HFFc6 (cell line): ENCODE measurements around the gene SESN1. TPM values are rescaled to one million over a fixed set of nuclear protein-coding genes. Genes with fewer than 3 reads are reported as not detected.

Experiments used
- DNase-seq: peaks from one replicate; pipeline ENCODE4 v3.0.0-alpha.2; 2018
- H3K27ac Mint-ChIP-seq: 2 replicates; pipeline ENCODE4 v1.8.0; 2020; ENCODE audit warnings: mild to moderate bottlenecking, mixed read lengths
- H3K27me3 Mint-ChIP-seq: 2 replicates; pipeline ENCODE4 v1.8.0; 2021; ENCODE audit warnings: mild to moderate bottlenecking, moderate library complexity, mixed read lengths; ENCODE audit not compliant: insufficient read depth
- H3K36me3 Mint-ChIP-seq: 2 replicates; pipeline ENCODE4 v1.8.0; 2021; ENCODE audit warnings: low read depth, mixed read lengths
- H3K4me1 Mint-ChIP-seq: 2 replicates; pipeline ENCODE4 v1.8.0; 2020; ENCODE audit warnings: low read depth, mixed read lengths
- H3K4me3 Mint-ChIP-seq: 2 replicates; pipeline ENCODE4 v1.8.0; 2020; ENCODE audit warnings: mild to moderate bottlenecking, moderate library complexity, mixed read lengths
- H3K9me3 Mint-ChIP-seq: 2 replicates; pipeline ENCODE4 v1.8.0; 2020; ENCODE audit warnings: mild to moderate bottlenecking, mixed read lengths
- total RNA-seq, 6 experiments: library from RNA; stranded (reverse); fragmentation: NEBNext Ultra II Directional; extraction: Animal tissue kit (Norgen Biotek cat#: 25700); gene quantifications; 2 replicates in 1 of 6; 3 replicates in 5 of 6; pipeline ENCODE4 v1.2.3, GENCODE V29; 2021
- TF ChIP-seq, protein P1 (sequence below): fragments of 200-600 bp; sonication (generic); IDR thresholded peaks from 2 replicates; pipeline ENCODE4 v1.5.0; 2021; ENCODE audit warnings: antibody characterized with exemption, mild to moderate bottlenecking

The SESN1 gene
- total RNA-seq, 6 experiments from 2014 or later = 12.1 to 16.9 (median 13.7) TPM

DNA sequence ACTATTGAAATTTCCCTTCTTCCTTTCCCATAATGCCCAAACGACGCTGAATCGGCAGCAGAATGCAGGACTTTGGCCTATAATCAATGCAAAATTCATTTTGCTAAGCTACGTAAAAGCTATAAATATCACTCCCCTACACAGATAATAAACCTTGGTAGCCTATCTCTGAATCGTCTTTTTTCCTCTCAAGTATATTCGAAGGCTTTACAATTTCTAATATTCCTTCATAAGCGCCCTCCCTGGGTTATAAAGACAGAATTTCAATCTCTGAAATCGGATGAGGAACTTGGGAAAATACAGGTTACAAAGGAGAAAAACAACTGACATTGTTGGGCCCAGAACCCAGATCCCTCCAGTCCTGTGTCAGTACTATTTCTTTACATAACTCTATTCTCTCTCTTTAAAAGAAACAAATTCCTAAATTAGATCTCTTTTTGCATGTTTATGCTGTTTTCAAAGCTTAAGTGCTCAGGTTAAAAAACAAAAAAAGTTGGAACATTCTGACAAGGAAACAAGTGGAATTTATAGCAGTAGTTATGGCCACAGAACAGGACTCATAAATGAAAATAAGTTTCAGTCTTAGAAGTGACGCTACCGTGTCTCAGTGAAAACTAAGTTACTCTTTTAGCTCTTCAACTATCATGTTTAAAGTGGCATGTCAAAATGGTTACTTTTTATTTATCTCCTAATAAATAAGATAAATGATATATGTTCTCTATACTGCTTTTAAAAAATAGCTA is 84.5 kb downstream of the SESN1 start:
- H3K9me3 Mint-ChIP-seq = no peaks in the 10 kb centered on the region
- peak overlapping the region; percentile 94 for H3K4me3 Mint-ChIP-seq
- no peaks in the 10 kb centered on the region for H3K27me3 Mint-ChIP-seq
- H3K36me3 Mint-ChIP-seq = no peaks in the 10 kb centered on the region
- DNase-seq = no peak
- H3K27ac Mint-ChIP-seq = peak overlapping the region; percentile 81
- TF ChIP-seq, protein P1, sequence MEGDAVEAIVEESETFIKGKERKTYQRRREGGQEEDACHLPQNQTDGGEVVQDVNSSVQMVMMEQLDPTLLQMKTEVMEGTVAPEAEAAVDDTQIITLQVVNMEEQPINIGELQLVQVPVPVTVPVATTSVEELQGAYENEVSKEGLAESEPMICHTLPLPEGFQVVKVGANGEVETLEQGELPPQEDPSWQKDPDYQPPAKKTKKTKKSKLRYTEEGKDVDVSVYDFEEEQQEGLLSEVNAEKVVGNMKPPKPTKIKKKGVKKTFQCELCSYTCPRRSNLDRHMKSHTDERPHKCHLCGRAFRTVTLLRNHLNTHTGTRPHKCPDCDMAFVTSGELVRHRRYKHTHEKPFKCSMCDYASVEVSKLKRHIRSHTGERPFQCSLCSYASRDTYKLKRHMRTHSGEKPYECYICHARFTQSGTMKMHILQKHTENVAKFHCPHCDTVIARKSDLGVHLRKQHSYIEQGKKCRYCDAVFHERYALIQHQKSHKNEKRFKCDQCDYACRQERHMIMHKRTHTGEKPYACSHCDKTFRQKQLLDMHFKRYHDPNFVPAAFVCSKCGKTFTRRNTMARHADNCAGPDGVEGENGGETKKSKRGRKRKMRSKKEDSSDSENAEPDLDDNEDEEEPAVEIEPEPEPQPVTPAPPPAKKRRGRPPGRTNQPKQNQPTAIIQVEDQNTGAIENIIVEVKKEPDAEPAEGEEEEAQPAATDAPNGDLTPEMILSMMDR = no peak
- peaks cover 32% of the 10 kb centered on the region for H3K4me1 Mint-ChIP-seq

DNA sequence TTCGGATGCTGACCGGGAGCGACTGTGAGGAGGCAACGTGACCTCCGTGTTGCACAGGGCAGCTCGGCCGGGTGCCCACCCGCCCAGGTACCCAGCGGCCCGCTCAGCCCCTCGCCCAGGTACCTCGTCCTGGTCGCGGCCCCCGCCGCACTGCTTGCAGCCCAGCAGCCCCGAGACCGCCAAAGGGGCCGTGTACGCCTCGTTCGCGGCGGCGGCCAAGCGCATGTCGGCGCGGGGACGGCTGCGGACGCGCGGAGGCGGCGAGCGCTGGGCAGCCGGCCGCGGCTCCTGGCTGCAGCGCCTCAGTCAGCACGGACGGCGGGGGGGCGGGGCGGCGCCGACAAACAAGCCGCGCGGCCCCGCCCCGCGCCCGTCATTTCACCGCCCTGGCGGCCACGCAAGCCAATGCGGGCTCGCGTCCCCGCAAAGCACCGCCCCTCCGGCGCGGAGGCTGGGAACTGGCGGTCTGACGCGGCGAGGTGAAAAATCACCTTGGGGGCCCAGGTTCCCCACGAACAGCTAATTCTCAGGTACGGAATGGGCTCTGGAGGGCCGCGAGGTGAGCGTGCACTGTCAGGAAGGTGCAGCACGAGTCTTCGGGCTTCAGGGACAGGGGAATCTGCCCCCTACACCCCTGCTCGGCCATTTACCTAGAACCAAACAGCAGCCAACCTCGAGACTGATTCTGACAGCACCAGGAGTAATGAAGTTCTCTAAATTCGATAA is 85.2 kb downstream of the SESN1 start:
- DNase-seq = peak; percentile 74
- TF ChIP-seq, protein P1 = peak; percentile 62
- H3K4me1 Mint-ChIP-seq = peaks cover 32% of the 10 kb centered on the region
- H3K27me3 Mint-ChIP-seq = no peaks in the 10 kb centered on the region
- H3K27ac Mint-ChIP-seq = peak overlapping the region; percentile 84
- H3K36me3 Mint-ChIP-seq = no peaks in the 10 kb centered on the region
- no peaks in the 10 kb centered on the region for H3K9me3 Mint-ChIP-seq
- H3K4me3 Mint-ChIP-seq = peak overlapping the region; percentile 95

DNA sequence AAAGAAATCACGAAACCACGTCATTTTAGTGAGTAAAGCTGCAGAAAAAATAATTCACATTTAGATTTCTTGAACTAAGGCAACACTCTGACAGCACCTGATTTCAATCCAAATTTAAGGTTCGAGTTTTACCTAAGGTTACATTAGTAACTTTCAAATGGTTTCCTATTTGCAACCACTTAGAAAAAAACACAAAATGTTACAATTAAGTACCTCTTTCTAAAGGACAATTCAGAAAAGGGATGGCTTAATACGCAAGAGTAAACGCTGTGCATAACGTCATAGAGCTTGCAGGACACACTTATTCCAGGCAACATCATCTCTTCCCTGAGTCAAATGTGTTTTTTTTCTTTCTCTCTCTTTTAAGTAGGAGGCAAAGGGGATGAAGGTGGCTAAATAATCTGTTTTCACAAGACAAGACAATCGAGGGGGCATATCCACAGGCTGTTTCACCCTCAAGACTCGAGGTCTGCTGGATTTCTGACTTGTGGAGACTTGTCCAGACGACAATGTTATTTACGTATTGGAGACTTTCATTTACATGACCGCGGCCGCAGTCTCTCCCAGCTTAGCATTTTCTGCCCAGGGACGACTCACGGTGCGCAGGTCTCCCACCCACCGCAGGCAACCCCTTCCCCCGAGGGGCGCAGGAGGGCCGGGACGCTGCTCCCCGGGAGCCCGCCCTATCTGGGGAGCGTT is 86.0 kb downstream of the SESN1 start:
- H3K27me3 Mint-ChIP-seq = no peaks in the 10 kb centered on the region
- TF ChIP-seq, protein P1 = no peak
- DNase-seq = peak; percentile 9
- H3K4me3 Mint-ChIP-seq = peak overlapping the region; percentile 95
- peak overlapping the region; percentile 84 for H3K27ac Mint-ChIP-seq
- peaks cover 32% of the 10 kb centered on the region for H3K4me1 Mint-ChIP-seq
- H3K36me3 Mint-ChIP-seq = no peaks in the 10 kb centered on the region
- no peaks in the 10 kb centered on the region for H3K9me3 Mint-ChIP-seq

DNA sequence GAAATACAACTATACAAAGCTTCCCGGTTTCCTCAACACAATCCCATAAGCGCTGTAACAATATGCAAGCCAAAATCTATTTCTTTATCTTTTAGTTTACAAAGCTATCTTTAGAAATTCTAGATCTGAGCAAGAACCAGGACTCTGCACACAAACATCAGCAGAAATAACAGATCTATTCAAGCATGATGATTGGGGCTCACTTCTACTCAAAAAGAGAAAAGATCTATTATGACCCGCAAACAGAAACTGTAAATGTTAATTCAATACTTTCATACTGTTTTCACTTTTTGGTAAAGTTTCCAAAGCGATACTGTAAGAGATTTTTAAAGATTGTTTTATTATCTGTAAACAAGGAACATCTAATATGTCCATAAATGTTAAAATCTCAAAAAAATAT is 86.6 kb downstream of the SESN1 start:
- H3K4me1 Mint-ChIP-seq = peaks cover 32% of the 10 kb centered on the region
- H3K27ac Mint-ChIP-seq = no peak overlapping the region
- no peaks in the 10 kb centered on the region for H3K27me3 Mint-ChIP-seq
- TF ChIP-seq, protein P1 = no peak
- peak overlapping the region; percentile 95 for H3K4me3 Mint-ChIP-seq
- no peaks in the 10 kb centered on the region for H3K36me3 Mint-ChIP-seq
- DNase-seq = no peak
- no peaks in the 10 kb centered on the region for H3K9me3 Mint-ChIP-seq

DNA sequence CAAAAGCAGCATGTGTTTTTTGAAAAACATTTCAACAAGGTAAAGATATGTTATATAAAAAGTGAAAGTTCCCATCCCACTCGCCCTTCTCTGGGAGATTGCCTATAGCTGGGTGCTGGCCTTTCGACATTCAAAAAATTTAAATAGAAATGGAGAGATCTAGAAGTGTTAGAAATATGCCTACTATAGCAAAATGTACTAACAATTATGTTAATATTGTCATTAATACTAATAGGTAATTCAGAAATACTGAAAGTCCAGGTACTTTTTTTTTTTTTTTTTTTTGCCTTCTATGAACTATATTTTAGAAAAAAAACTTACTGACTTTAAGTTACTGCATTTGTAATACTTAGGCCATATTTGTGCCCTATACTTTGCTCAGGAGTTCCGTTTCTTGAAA is 87.1 kb downstream of the SESN1 start:
- no peaks in the 10 kb centered on the region for H3K9me3 Mint-ChIP-seq
- no peak overlapping the region for H3K27ac Mint-ChIP-seq
- no peaks in the 10 kb centered on the region for H3K27me3 Mint-ChIP-seq
- DNase-seq = no peak
- peak overlapping the region; percentile 95 for H3K4me3 Mint-ChIP-seq
- H3K36me3 Mint-ChIP-seq = no peaks in the 10 kb centered on the region
- TF ChIP-seq, protein P1 = no peak
- H3K4me1 Mint-ChIP-seq = peaks cover 35% of the 10 kb centered on the region
